ENCODE data around the gene GLUL.
"Not testable (repeated sequence)": the region's sequence is repeated elsewhere in the genome, so short reads cannot be mapped to it uniquely, and the experiment has no call there.

Gene GLUL

GRCh38 chr1:182367926-182368325 is 23.7 kb downstream of the GLUL start:
- DNase-seq, result no peak

DNA sequence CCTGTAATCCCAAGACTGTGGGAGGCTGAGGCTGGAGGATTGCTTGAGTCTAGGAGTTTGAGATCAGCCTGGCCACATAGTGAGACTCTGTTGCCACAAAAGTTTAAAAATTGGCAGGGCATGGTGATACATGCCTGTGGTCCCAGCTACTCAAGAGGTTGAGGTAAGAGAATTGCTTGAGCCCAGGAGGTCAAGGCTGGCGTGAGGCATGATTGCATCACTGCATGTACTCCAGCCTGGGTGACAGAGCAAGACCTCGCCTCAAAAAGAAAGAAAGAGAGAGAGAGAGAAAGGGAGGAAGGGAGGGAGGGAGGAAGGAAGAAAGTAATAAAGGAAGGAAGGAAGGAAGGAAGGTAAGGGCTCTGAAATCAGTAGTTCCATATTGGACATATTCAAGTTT is 25.0 kb downstream of the GLUL start:
- DNase-seq, result no peak

DNA sequence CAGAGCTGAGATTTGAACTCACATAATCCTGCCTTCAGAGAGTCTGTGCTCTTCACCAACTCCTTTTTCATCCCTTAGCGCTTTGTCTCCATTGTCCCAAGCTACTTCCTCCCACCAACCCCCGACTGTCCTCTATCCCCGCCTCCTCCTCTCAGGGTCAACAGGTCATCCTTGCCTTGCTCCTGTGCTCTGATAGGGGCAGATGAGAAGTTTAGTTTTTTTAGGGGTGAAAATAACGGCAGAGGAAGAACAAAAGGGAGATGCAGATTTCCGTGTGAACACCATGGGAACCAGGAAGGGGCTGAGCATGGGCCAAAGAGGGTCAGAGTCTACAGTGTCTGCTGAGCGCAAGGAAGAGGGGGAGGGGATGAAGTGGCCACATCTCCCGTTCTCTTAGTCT is 31.9 kb downstream of the GLUL start:
- no peak for DNase-seq

- no peak for DNase-seq
Observed at GRCh38 chr1:182357913-182358312, 33.7 kb downstream of the GLUL start.

- no peak for DNase-seq
Observed at GRCh38 chr1:182357171-182357570, 34.4 kb downstream of the GLUL start.

GRCh38 chr1:182355723-182356098 is 35.9 kb downstream of the GLUL start:
- no peak for DNase-seq

GRCh38 chr1:182351790-182352364 is 39.7 kb downstream of the GLUL start:
- DNase-seq, result no peak

GRCh38 chr1:182350839-182351238 is 40.8 kb downstream of the GLUL start:
- DNase-seq, result no peak

GRCh38 chr1:182348961-182349747 is 42.4 kb downstream of the GLUL start:
- no peak for DNase-seq

DNA sequence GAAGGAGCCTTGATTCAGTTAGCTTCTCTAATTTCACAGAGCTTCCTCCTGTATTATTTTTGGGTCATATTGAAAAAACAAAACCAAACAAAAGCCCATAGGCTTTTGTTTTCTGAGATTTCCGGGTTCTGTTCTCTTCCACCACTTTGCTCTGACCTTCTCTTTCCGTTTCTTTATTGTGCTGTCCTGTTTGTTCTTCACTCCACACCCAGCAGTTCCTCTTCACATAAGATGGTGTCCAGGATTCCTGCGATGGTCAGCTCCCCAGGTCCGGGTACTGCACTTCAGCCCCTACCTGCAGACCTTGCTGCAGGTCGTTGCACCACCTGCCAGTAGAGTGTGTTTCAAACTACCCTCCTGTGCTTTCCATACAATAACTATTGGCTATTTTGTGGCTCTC is 44.6 kb downstream of the GLUL start:
- no peak for DNase-seq

GRCh38 chr1:182340233-182341058 is 51.1 kb downstream of the GLUL start:
- no peak for DNase-seq

GRCh38 chr1:182339684-182340083 is 51.9 kb downstream of the GLUL start:
- no peak for DNase-seq

DNA sequence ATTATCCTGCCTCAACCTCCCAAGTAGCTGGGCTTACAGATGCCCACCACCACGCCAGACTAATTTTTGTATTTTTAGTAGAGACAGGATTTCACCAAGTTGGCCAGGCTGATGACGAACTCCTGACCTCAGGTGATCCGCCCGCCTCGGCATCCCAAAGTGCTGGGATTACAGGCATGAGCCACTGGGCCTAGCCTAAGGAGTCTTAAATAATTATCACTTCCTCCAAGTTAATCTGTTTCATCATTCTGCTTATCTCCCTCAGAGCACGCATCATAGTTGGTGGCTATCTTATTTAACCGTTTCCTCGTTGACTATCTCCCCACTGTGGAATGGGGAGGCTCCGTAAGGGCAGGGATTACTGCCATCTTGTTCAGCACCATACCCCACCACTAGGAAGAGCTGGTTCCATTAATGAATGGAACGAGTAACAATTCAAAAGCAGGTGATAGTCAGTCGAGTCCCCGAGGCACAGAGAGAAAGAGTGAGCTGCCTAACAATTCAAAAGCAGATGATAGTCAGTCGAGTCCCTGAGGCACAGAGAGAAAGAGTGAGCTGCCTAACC is 52.7 kb downstream of the GLUL start:
- no peak for DNase-seq

DNA sequence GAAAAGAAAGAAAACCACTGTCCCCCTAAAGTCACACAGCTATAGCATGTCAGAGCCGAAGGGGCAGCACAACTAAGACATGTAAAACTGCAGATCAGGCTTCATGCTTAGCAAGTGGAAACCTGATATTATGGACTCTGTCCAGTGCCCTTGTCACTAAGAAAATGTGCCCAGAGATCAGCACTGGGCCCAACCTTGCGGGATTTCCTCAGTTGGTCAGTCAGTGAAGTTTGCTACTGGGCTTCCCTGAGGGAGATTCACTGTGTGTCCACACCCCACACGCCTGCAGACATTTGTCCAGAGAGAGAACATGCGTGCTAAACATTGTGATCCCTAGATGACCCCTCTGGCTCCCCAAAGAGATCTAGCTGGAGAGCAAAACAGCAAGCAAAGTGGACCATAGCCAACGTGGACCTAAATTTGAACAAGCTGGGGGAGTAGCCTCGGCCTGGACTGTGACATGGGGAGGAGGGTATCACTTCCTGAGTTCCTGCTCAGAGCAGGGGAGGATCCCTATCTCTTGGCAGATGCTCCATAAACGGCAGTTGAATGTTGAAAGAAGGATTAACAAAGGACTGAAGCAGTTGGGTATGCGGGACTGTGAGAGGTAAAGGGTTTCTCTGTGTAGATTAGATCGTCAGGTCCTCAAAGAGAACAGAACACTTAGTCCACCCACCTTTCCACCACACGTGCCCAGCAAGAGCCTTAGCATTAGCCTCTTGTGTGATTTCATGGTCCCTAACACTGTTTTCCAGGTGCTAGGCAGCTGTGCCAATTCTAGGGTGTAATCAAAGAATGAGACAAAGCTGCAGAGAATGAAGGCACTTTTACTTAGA is 53.6 kb downstream of the GLUL start:
- no peak for DNase-seq

DNA sequence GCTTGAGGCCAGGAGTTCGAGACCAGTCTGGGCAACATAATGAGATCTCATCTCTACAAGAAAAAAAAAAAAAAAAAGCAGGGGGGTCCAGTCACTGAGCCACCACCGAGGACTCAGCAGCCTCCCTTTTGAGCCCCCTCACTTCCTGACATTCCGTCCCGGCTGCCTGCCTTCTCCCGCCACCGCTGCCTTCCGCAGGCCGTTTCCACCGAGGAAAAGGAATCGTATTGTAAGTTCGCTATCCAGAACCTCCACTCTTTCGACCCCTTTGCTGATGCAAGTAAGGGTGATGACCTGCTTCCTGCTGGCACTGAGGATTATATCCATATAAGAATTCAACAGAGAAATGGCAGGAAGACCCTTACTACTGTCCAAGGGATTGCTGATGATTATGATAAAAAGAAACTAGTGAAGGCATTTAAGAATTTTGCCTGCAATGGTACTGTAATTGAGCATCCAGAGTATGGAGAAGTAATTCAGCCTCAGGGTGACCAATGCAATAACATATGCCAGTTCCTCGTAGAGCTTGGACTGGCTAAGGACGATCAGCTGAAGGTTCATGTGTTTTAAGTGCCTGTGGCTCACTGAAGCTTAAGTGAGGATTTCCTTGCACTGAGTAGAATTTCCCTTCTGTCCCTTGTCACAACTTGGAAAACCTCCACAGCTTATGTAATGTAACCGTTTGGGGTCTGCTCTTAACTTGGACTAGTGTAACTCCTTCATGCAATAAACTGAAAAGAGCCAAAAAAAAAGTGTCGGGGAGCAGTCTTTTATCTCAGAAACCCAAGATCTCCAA is 55.6 kb downstream of the GLUL start:
- no peak for DNase-seq

DNA sequence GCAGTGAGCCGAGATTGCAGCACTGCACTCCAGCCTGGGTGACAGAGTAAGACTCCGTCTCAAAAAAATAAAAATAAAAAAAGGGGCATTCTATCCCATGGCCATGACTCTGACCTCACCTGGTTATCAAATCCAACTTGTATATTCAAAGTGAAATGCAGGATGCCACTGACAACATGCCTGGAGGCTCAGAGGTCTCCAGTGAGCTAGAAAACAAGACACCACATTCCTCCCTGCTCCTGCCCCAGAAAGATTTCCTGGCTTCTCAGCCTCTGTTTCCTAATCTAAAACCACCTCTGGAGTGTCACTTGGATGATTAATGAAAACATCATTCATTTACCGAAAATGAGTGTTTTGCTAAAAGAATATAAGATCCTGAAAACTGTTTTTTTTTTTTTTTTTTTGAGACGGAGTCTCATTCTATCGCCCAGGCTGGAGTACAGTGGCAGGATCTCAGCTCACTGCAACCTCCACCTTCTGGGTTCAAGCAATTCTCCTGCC is 58.5 kb downstream of the GLUL start:
- DNase-seq, result not testable (repeated sequence)

DNA sequence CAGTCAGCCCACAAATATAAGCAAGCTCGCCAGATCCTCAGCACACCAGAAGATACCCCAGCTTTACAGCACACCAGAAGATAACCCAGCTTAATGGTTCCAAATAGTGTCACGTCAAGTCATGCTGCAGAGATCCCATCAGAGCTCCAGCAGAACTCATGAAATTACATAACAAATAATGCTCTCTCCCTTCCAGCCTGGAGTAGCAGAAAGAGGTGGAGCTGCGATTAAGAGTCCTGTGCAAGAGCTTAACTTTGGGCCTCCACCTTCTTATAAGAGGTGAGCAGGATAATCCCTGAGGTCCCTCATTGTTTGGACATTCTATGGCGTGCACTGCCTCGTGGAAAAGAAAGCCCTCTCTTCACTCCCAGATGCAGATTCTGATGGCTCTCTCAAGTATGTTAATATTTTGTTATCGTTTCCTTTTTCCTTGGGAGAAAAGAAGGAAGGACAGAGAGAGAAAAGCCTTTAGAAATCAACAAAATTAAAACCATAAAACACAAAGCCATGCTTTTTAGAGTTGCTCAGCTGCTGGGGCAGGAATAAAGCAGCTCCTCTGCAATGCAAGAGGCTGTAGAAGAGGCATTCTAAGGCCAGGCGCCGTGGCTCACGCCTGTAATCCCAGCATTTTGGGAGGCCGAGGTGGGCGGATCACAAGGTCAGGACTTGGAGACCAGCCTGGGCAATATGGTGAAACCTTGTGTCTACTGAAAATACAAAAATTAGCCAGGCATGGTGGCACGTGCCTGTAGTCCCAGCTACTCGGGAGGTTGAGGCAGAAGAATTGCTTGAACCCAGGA is 59.1 kb downstream of the GLUL start:
- no peak for DNase-seq
